Midbrain (tissue), 1 donor: ENCODE data around the gene SLC35C1.

Experiments used
- DNase-seq: peaks from one replicate; lab custom pipeline; 2025; lab: John Stamatoyannopoulos, UW

The SLC35C1 gene

DNA sequence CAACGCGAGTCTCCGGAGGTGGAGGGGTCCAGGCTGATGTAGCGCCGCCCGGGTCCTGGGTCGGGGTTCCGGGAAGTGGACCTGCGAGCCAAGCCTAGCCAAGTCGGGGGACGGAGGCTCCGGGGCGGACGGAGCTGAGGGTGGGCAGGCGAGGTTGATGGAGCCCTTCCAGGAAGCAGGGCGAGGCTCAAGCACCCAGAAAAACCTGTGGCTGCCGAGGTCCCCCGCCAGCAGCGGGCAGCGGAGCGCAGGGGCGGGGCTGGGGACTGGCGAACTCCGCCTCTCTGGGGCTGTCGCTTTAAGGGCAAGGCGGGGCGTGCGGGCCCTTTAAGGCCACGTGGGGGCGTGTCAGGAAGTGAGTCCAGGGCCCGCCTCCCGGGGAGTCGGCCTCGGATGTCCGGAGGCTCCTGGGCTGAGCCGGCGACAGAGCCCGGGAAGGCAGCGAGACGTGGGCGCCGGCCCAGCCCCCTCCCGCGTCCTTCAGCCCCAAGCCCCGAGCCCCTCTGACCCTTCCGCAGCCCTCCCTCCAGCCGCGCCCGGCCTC, at the start of gene SLC35C1:
TSS of gene SLC35C1 (plus strand) at position 389 of the 544 bp plus-strand sequence. CDS start 653 bp downstream, outside the sequence.
- DNase-seq = peak; percentile 96

DNA sequence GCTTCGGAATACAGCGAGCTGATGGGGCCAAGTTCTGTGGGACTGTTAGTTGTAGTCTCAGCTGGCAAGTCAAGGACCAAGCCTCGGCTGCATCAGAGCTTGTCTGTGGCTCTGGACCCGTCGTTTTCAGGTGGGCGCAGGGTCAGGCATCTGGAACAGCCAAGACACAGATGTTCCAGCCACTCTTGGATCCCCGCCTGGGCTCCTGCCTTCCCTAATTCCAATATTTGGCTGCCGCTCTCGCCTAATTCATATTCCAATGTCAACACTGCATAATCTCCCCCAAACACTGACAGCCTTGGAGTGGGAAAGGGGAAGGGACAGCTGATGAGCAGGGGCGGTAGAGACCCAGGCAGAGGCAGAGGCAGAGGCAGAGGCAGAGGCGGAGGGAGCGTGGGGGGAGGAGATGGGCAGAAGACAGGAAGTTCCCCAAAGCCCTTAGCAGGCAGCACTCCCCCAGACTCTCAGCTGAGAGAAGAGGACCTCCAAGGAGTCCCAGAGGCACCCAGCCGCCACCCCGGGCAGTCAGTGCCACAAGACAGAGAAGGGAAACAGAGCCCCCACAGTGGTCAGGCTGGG, 49.6 kb upstream of the SLC35C1 start:
- peak; percentile 6 for DNase-seq

DNA sequence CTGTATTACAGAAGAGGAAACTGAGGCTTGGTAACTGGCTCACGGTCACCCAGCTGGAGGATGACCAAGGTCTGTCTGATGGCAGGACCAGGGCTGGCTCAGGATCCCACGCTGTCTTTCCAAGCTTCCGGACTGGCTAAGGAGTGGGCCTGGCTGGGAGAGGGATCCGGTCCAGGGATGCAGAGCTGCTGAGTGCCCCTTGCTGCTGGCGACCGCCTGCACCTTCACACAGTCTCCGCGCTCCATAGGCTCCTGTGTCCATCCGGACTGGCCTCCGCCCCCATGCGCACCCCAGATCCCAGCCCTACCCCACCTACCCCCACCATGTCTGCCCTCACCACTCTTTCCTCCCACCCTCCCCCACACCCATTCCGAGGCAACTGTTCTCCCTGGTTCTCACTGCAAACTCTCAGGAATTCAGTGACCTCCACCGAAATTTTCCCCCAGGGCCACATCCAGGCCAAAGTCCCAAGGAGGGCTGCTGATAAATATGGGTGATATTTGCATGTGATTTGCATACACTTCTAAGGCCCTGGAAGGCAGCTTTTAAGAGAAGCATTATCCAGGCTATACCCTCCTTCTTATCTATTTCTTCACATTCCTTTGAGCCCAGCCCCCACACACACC, 48.5 kb upstream of the SLC35C1 start:
- no peak for DNase-seq

DNA sequence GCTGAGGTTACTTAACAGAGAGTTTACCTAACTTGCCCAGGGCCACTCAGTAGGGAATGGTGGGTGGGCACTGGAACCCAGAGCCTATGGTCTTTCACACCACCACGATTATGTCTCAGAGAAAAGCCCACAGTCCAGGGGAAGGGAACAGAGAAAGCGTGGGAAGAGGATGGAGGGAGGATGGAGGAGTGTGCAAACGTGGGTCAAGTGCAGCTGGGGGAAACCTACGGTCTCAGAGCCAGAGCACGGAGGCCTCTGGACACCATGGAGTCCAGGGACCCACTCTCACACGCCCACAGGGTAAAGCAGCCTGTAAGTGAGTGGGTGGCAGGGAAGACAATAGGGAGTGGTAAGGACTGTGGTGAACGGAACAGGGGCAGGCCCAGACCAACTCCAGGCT, 47.3 kb upstream of the SLC35C1 start:
- DNase-seq = no peak

DNA sequence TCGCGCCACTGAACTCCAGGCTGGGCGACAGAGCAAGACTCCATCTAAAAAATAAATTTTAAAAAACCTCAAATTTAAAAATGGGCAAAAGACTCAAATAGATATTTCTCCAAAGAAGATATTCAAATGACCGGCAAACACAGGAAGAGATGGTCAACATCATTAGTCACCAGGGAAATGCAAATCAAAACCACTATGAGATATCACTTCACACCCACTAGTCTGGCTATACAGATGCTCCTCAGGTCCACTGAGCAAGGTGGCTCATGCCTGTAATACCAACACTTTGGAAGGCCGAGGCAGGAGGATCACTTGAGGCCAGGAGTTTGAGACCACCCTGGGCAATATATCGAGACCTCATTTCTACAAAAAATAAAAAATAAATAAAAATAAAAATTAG, 43.3 kb upstream of the SLC35C1 start:
- no peak for DNase-seq

DNA sequence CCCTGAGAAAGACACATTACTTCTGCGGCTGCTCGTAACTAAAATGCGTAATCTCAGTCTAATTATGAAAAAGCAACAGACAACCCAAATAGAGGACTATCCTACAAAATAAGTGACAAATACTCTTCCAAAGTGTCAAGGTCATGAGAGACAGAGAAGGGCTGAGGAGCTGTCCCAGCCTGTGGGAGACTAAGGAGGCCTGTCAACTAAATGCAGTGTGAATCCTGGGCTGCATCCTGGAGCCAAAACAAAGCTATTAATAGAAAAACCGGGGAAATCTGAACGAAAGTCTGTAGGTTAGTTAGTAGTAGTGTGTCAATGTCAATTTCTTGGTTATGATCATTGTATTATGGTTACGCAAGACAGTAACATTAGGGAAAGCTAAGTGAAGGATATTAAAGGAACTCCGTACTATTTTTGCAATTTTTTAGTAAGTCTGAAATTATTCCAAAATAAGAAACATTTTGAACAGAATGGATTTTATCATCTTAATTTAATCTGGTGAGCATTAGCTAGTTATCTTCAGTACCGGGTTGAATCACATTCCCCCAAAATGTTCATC, 39.8 kb upstream of the SLC35C1 start:
- no peak for DNase-seq

DNA sequence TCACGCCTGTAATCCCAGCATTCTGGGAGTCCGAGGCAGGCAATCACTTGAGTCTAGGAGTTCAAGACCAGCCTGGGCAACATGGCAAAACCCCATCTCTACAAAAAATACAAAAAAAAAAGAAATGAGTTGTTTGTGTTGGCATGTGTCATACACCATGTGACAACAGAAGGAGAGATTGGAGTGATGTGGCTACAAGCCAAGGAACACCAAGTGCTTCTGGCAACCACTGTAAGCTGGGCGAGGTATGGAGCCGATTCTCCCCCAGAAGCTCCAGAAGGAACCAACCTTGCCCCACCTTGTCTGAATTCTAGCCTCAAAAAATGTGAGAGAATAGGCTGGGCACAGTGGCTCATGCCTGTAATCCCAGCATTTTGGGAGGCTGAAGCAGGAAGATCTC, 39.1 kb upstream of the SLC35C1 start:
- DNase-seq = no peak

DNA sequence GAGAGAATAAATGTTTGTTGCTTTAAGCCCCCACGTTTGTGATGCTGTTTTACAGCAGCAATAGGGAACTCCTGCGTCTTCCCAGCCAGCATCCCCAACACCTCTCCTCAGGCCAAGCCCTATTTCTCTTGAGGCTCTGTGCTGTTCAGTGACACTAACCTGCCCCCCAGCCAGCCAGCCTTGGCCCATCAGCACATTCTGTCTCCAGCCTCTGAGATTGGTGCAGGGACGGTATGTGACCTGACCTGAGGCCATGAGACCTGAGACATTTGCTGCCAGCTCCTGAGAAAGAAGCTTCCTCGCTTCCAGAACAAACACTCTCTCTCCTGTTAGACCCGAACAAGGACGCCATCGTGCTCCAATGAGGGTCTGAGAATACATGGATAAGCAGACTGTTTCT, 38.5 kb upstream of the SLC35C1 start:
- DNase-seq = no peak

DNA sequence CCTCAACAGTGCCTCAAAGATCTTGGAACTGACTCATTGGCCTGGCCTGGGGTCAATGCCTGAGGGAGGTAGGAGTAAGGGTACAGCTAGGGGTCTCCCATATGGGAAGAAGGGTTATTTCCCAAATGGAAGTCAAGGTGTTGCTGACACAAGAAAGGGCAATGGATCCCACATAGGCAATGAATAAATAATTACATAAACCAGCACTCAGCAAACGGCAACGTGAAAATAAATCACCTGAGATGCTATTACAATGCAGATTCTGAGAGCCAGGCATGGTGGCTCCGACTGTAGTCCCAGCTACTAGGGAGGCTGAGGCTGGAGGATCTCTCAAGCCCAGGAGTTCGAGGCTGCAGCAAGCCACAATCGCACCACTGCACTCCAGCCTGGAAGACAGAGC, 36.5 kb upstream of the SLC35C1 start:
- DNase-seq = no peak

DNA sequence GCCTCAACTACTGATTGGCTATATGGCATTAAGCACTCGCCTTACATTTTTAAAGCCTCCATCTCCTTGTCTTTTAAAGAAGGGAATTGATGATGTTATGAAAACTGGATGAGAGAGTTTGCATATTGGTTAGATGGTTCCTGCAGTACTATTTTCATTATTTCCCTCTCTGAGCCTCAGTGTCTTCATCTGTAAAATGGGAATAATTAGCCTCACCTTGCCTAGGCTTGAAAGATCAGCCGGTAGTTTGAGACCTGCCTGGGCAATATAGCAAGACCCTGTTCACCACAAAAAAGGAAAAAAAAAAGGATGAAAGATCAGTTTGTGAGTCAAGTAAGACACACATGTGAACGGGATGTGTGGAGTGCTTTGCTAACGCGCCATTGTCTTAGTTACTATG, 35.0 kb upstream of the SLC35C1 start:
- no peak for DNase-seq

DNA sequence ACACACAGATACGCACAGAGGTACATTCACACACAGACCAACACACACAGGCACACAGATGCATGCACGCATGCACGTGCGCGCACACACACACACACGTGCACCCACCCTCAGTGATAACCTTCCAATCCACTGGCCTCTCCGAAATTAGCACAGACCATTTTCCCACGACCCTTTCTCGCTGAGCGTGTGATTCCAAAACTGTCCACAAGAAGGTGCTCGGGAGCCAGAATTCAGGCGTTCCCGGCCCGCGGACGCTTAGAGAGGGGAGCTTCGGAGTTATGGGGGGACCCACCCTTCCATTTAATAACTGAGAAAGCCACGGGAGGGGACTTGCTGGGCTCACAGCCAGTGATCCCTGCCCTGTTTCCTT, 33.8 kb upstream of the SLC35C1 start:
- peak; percentile 69 for DNase-seq

DNA sequence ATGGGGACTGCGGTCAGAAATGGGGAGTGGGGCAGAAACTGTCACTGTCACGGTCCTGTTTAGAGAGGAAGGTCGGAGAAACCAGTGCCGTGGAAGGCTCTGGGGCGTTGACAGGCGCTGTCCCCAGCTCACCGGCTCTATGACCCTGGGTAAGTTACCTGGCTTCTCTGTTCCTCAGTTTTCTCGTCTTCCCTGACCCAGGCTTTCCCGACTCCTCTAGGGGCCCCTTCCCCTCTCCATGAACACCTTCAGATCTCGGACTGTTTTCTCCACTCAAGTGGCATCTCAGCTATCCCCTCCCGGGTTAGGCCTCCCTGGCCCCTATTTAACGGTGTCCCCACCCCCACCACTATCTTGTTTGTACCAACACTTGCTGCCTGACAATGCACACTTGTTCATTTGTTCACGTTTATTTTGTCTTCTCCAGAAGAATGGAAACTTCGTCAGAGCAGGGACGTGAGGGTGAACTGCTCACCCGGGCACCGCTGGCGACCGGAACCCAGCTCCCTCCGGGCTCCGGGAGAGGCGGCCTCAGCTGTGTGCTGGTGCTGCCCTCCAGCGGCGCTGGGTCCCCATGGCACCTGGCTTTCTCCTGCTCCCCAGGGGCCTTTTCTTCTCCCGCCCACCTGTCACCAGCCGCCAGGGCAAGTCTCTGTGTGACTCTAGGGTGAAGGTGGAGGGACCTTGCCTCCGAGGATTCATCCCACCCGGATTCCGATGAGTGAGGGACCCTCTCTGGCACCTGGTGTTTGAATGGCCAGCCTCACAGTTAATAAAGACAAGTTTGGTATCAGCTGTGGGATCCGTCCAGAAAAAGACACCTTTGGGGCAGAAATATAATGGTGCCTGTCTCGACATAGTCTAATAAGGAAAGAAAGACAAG, 33.1 kb upstream of the SLC35C1 start:
- peak; percentile 80 for DNase-seq

DNA sequence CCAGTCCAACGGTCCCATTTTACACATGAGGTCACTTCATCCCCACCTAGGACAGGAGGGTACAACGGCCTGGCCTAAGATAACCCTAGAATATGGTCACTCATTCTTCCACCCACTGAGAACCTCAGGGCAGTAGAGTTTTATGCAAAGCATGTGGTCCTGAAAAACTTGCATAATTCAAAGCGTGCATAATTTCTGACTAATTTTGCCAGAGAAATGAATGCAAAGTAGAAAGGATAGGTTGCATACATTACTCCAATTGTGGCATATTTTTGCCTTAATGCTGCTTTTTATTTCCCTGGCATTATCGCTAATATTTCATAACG, 32.5 kb upstream of the SLC35C1 start:
- no peak for DNase-seq

DNA sequence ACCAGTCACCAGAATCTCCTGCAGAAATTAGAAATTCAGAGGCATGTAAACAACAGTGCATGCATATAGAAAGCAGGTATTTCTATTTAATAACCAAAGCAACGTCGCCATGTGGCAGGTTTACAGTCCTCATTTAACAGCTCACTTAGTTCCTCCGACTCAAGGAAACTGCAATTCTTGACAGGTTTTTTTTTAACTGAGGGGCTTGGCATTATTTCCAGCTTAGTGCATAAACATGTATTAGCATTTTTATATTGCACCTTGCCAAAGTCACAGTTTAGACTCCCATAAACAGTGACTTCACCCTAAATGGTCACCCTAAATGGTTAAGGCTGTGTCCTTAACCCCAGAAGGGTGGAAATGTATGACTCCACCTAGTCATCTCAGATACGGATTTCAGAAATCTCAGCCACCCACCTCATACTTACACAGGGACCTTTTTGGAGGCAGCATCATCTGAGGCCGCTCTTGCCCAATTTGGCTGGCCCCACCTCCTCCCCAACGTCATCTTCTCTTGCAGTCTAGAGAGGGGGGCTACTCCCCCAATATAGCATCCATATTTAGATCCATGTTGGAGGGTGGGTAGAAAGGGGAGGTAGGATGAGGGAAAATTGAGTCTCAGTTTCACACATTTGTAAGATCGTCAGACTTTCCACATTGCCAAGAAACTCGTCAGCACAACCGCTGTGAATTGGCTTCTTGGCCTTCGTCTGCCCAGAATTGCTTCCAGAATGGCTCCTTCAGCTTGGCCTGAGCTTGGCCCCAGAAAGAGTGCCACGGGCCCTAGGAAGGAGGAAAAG, 31.8 kb upstream of the SLC35C1 start:
- DNase-seq = no peak

DNA sequence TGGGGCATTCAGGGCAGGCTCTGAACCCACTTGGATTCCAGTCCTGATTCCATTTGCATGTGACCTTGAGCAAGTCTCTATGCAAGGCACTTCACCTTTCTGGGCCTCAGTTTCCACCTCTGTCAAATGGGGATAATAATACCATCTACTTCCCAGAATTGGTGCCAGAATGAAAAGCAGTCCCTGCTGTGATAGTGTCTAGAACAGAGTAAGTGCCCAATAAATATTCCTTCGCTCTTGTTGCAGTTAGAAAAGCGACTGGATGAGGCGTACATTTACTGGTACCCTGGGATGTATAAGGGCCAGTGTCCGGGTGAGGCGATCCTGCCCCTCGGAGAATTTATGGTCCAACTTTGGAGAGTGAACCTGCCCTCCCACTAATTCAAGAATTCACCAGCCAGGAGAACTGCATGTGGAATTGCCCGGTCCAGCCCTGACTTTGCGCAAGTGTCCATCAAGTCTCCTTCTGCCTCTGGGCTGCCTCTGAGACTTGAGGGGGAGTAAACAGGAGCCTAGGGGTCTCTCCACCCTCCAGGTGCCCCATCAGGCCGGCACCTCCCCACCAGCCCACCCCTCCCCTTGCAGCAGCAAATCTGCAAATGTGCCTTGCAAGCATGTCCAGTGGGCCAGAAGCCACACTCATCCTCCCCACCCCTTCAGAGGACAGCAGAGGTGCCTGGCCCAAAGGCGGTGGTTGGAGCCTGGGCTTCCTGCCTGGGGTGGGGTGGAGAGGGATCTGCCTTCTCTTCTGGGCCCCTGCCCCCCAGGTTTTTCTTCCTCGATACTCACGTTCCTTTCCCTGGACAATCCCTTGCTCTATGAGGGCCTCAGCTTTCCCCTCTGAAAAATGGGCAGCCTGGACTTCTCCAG, 30.9 kb upstream of the SLC35C1 start:
- no peak for DNase-seq

DNA sequence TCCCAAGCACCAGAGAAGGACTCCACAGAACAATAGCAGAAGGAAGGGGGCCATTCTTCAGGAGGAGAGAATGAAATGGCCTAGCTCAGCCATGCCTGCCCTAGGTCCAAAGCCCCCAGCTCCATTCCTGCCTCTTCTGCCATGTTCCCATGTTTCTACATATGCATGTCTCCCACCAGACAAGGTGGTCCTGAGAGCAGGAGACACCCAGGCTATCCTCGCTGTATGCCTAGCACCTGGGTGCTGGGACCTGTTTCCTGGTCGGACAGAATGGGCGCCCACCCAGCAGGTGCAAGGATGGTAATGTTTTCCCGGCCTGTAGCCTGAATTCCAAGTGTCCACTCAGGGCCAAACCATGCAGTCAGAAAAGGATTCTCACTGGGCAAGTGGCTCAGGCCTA, 30.2 kb upstream of the SLC35C1 start:
- DNase-seq = no peak

DNA sequence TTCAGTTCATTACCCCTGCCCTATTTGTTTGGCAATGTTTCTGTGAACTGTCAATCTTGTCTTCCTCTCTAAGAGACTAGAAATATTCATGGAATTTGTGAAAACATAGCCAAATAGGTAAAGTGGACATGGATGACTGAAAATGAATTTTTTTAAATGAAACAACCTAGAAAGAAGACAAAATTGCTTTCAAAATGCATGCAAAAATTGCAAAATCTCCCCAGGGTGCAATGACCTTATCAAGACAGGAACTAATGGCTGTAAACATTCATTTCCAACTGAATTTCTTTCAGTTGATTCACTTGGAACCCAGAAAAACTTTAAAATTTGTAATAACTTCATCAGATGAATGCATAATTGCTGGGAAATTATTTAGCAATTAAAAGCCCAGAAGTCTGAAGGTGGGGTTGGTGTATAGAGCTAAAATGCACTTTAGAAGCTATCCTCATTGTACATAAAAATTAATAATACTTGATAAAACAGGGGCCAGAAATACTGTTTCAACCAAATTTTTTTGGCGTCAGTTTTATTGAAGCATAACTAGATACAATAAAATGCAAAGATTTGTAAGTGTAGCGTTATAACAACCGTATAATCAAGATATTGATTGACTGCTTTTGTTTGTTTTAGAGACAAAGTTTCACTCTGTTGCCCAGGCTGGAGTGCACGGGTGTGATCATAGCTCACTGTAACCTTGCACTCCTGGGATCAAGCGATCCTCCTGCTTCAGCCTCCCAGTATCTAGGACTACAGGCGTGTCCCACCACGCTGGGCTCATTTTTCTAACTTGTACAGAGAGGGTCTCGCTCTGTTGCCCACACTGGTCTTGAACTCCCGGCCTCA, 27.6 kb upstream of the SLC35C1 start:
- DNase-seq = no peak

DNA sequence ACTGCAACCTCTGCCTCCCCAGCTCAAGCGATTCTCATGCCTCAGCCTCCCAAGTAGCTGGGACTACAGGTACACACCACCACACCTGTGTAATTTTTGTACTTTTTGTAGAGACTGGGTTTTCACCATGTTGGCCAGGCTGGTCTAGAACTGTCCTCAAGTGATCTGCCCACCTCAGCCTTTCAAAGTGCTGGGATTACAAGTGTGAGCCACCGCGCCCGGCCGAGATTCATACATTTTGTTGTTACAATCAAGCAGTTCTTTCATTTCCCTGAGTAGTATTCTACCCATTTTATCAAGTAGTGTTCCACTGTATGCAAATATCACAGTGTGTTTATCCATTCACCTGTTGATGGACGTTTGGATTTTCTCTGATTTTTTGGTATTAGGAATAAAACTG, 26.6 kb upstream of the SLC35C1 start:
- no peak for DNase-seq

DNA sequence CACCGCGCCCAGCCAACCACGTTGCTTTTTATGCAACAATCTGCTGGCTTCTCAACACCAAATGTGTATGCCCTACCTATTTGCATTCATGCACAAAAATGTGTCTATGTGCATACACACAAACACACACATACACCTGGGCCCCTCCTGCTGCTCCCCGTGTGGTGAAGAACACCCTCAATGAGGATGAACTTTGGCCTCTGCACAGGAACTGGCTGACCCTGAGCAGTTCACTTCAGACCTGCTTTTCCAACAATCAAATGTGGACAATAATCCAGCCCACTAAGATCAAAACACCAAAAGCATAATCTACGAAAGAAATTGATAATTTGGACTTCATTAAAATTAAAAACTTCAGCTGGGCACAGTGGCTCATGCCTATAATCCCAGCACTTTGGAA, 25.3 kb upstream of the SLC35C1 start:
- no peak for DNase-seq

DNA sequence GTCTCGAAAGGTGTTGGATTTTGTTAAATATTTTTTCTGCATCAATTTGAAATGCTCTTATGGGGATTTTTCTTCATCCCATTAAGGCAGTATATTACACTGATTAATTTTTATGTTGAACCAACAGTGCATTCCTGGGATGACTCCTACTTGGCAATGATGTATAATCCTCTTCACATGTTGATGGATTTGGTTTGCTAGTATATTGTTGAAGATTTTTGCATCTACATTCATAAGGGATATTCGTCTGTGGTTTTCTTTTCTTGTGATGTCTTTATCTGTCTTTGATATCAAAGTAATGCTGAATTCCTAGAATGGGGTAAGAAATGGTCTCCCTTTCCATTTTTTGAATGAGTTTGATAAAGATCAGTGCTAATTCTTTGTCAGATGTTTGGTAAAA, 18.7 kb upstream of the SLC35C1 start:
- DNase-seq = no peak
